Endothelial cell of umbilical vein (primary cell): ENCODE results near the gene FOXL2.
"Not testable (repeated sequence)": the region's sequence is repeated elsewhere in the genome, so short reads cannot be mapped to it uniquely, and the experiment has no call there.

Experiments used
- CTCF ChIP-seq, 2 donors: IDR thresholded peaks; 1 replicate in 1 of 2; 2 replicates in 1 of 2; pipeline ENCODE4 v1.5.1; 2011; ENCODE audit warnings: low read length in 2 of 2, mild to moderate bottlenecking in 2 of 2, moderate library complexity in 2 of 2, control low read depth in 1 of 2, inconsistent platforms in 1 of 2, low read depth in 1 of 2; ENCODE audit not compliant: insufficient read depth in 1 of 2; ENCODE audit errors: extremely low read depth in 1 of 2
- EZH2 ChIP-seq: IDR thresholded peaks from 2 replicates; pipeline ENCODE4 v1.6.1; 2012; ENCODE audit warnings: borderline replicate concordance, low read depth, mild to moderate bottlenecking, moderate library complexity, low read length, inconsistent platforms; ENCODE audit not compliant: severe bottlenecking
- MAX ChIP-seq: IDR thresholded peaks from 2 replicates; pipeline ENCODE4 v1.6.1; 2011; ENCODE audit not compliant: insufficient read depth, insufficient read length
- MYC ChIP-seq: IDR thresholded peaks from one replicate; pipeline ENCODE4 v1.6.1; 2011; ENCODE audit warnings: mild to moderate bottlenecking, low read depth, low read length
- POLR2A ChIP-seq: IDR thresholded peaks from 2 replicates; pipeline ENCODE4 v1.6.1; 2012; ENCODE audit warnings: low read depth, mild to moderate bottlenecking, control low read depth, low read length
- POLR2AphosphoS5 ChIP-seq: IDR thresholded peaks from 2 replicates; pipeline ENCODE4 v1.6.1; 2012; ENCODE audit warnings: low read depth, mild to moderate bottlenecking, control low read depth, low read length, moderate library complexity; ENCODE audit not compliant: insufficient read depth

- TF ChIP-seq CTCF (IDR thresholded peaks at IDR 0.05; ENCODE audit: extremely low read depth in 1 of 2, insufficient read depth in 1 of 2, low read depth in 1 of 2, low read length in 2 of 2); MYC; POLR2A; POLR2AphosphoS5; EZH2; MAX: not testable (repeated sequence)
Observed at GRCh38 chr3:138922400-138922799, 24.5 kb downstream of the FOXL2 start.
